Measurements from ENCODE around the gene TCF3. TPM values are rescaled to one million over a fixed set of nuclear protein-coding genes. Genes with fewer than 3 reads are reported as not detected.

TCF3 gene
- total RNA-seq, 3 donors from 2014 or later (not counting 1 experiment from before 2014, with no cell fraction given), result 54.5 to 72.2 (median 64.3) TPM

DNA sequence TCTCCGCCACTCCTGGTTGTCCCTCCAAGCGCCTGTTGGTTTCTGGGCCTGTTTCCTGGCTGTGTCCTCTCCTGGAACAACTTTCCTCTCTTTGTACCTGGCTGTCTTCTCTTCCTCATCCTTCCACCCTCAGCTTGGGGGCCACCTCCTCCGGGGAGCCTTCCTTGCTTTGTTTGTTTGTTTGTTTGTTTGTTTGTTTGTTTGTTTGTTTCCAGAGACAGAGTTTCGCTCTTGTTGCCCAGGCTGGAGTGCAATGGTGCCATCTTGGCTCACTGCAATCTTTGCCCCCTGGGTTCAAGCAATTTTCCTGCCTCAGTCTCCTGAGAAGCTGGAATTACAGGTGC lies 6.6 kb upstream of the TCF3 start:
- Histone ChIP-seq H3K36me3 (ENCODE audit: control insufficient read depth, insufficient read depth, low read length) (no peaks in the 10 kb centered on the region), H3K9me3 (ENCODE audit: control insufficient read depth, insufficient read depth, low read length) (no peaks in the 10 kb centered on the region), H3K27me3 (ENCODE audit: control insufficient read depth, insufficient read depth, low read length) (no peaks in the 10 kb centered on the region), H3K27ac (ENCODE audit: low read length) (no peak overlapping the region), H3K4me3 (ENCODE audit: low read length) (no peak overlapping the region), H3K4me1 (ENCODE audit: control insufficient read depth, insufficient read depth, low read length) (no peaks in the 10 kb centered on the region)
- WGBS (ENCODE audit: insufficient coverage), result 91% methylated on average over 3 of the region's 4 CpGs
- no peaks in the 10 kb centered on the region for H3K9me3 Mint-ChIP-seq
- TF ChIP-seq, protein P1, sequence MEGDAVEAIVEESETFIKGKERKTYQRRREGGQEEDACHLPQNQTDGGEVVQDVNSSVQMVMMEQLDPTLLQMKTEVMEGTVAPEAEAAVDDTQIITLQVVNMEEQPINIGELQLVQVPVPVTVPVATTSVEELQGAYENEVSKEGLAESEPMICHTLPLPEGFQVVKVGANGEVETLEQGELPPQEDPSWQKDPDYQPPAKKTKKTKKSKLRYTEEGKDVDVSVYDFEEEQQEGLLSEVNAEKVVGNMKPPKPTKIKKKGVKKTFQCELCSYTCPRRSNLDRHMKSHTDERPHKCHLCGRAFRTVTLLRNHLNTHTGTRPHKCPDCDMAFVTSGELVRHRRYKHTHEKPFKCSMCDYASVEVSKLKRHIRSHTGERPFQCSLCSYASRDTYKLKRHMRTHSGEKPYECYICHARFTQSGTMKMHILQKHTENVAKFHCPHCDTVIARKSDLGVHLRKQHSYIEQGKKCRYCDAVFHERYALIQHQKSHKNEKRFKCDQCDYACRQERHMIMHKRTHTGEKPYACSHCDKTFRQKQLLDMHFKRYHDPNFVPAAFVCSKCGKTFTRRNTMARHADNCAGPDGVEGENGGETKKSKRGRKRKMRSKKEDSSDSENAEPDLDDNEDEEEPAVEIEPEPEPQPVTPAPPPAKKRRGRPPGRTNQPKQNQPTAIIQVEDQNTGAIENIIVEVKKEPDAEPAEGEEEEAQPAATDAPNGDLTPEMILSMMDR (IDR thresholded peaks at IDR 0.05), result no peak
- ATAC-seq (no peak), DNase-seq (no peak)
- no peak overlapping the region for H3K4me3 Mint-ChIP-seq
- intact Hi-C loops (cut with micrococcal nuclease), result no loop called here
- H3K36me3 Mint-ChIP-seq, result no peaks in the 10 kb centered on the region
- no peaks in the 10 kb centered on the region for H3K4me1 Mint-ChIP-seq
- peaks cover 0 to 3% of the 10 kb centered on the region in 2 donors for H3K27me3 Mint-ChIP-seq (ENCODE audit: low read depth in 2 of 2)
- no peak overlapping the region for H3K27ac Mint-ChIP-seq

DNA sequence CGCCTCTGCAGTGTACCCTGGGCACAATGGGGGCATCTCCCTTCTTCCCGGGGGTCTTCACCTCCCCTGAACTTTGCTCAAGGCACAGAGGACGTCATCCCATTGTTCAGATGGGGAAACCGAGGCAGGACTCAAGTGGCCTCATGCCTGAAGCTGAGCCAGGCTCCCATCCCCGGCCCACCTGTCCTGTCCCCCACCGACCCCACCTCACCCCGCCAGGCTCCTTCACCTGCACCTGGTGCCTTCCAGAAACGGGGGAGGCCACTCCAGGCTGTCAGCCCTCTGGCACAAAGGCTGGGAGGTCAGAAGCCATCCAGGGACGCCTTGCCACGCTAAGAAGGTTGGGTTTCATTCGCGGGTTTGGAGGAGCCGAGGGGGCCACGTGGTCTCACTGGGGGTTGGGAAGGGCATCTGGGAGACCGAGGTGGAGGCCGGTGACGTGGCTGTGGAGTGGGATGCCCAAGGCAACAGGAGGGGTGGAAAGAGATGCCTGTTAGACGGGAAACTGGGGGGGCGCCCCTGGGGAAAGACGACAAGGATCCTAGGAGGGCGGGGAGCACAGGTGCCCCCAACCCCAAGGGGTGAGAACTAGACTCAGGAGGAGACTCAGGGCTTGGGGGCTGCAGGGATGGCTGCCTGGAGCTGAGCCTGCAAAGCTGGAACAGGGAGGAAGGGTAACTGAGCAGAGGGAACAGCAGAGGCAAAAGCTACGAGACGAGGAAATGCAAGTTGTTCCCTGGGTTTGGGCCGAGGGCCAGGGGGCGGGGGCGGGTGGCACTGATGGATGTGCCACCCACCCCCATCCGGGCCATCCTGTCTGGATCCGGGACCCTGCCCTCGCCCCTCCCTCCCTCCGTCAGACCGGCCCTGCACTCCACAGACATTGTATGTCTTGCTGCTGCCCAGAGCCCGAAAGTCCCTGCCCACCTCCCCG lies 6.0 kb upstream of the TCF3 start:
- no peaks in the 10 kb centered on the region for H3K27me3 ChIP-seq (ENCODE audit: control insufficient read depth, insufficient read depth, low read length)
- Mint-ChIP-seq H3K4me3 (no peak overlapping the region), H3K36me3 (no peaks in the 10 kb centered on the region), H3K27me3 (ENCODE audit: low read depth in 2 of 2) (peaks cover 0 to 3% of the 10 kb centered on the region in 2 donors), H3K9me3 (no peaks in the 10 kb centered on the region), H3K27ac (no peak overlapping the region), H3K4me1 (no peaks in the 10 kb centered on the region)
- 82% methylated on average over 33 of the region's 33 CpGs for WGBS (ENCODE audit: insufficient coverage)
- no peaks in the 10 kb centered on the region for H3K9me3 ChIP-seq (ENCODE audit: control insufficient read depth, insufficient read depth, low read length)
- no peak overlapping the region for H3K4me3 ChIP-seq (ENCODE audit: low read length)
- peaks cover 3% of the 10 kb centered on the region for H3K4me1 ChIP-seq (ENCODE audit: control insufficient read depth, insufficient read depth, low read length)
- no peaks in the 10 kb centered on the region for H3K36me3 ChIP-seq (ENCODE audit: control insufficient read depth, insufficient read depth, low read length)
- intact Hi-C loops (cut with micrococcal nuclease), result no loop called here
- TF ChIP-seq, protein P1 (IDR thresholded peaks at IDR 0.05), result no peak
- ATAC-seq, result no peak
- no peak overlapping the region for H3K27ac ChIP-seq (ENCODE audit: low read length)
- DNase-seq, result no peak

DNA sequence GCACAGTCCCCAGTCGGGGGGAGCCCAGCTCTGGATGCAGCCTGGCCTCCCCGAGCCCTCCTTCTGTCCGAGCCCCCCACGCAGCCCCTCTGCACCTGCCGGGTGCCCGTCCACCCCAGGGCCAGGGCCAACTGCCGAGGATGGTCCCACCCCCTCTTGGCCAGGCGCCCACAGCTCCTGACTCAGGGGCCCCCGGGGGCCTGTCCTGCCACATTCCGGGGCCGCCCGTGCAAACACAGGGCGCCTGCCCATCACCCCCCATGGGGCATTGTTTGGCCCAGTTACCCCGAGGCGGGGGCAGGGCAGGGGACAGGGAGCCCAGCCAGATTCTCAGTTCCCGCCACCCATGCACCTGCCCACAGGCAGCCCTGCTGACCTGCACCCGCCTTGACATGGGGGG lies 5.3 kb upstream of the TCF3 start:
- Histone ChIP-seq H3K27ac (ENCODE audit: low read length) (no peak overlapping the region), H3K27me3 (ENCODE audit: control insufficient read depth, insufficient read depth, low read length) (no peaks in the 10 kb centered on the region), H3K36me3 (ENCODE audit: control insufficient read depth, insufficient read depth, low read length) (no peaks in the 10 kb centered on the region), H3K4me1 (ENCODE audit: control insufficient read depth, insufficient read depth, low read length) (peaks cover 8% of the 10 kb centered on the region), H3K4me3 (ENCODE audit: low read length) (no peak overlapping the region), H3K9me3 (ENCODE audit: control insufficient read depth, insufficient read depth, low read length) (no peaks in the 10 kb centered on the region)
- no peaks in the 10 kb centered on the region for H3K36me3 Mint-ChIP-seq
- ATAC-seq (no peak), DNase-seq (no peak)
- H3K27me3 Mint-ChIP-seq (ENCODE audit: low read depth in 2 of 2), result peaks cover 0 to 3% of the 10 kb centered on the region in 2 donors
- H3K9me3 Mint-ChIP-seq, result no peaks in the 10 kb centered on the region
- 88% methylated on average over 17 of the region's 17 CpGs for WGBS (ENCODE audit: insufficient coverage)
- no peak overlapping the region for H3K4me3 Mint-ChIP-seq
- TF ChIP-seq, protein P1 (IDR thresholded peaks at IDR 0.05), result no peak
- no peaks in the 10 kb centered on the region for H3K4me1 Mint-ChIP-seq
- H3K27ac Mint-ChIP-seq, result no peak overlapping the region
- intact Hi-C loops (cut with micrococcal nuclease), result no loop called here
